ENCODE measurements around the gene CCSER1. TPM values are rescaled to one million over a fixed set of nuclear protein-coding genes. Genes with fewer than 3 reads are reported as not detected.
"Not testable (repeated sequence)": the region's sequence is repeated elsewhere in the genome, so short reads cannot be mapped to it uniquely, and the experiment has no call there.

The CCSER1 gene
- polyA plus RNA-seq, 3 donors from 2014 or later, result 0.13 to 0.99 (median 0.90) TPM

GRCh38 chr4:91427171-91427570 is 1300.0 kb downstream of the CCSER1 start:
- Mint-ChIP-seq H3K36me3 (peaks cover 0 to 3% (median 0%) of the 10 kb centered on the region in 3 donors), H3K4me3 (no peak overlapping the region), H3K27ac (no peak overlapping the region), H3K27me3 (ENCODE audit: low read depth in 3 of 3) (peaks cover 0 to under 1% (median 0%) of the 10 kb centered on the region in 3 donors), H3K9me3 (peaks cover 8 to 38% (median 16%) of the 10 kb centered on the region in 6 donors), H3K4me1 (no peaks in the 10 kb centered on the region)
- DNase-seq, result no peak

- H3K4me3 Mint-ChIP-seq, result no peak overlapping the region
- no peaks in the 10 kb centered on the region for H3K4me1 Mint-ChIP-seq
- peaks cover 15 to 56% (median 39%) of the 10 kb centered on the region in 6 donors for H3K9me3 Mint-ChIP-seq
- H3K27ac Mint-ChIP-seq, result no peak overlapping the region
- peaks cover 0 to 3% (median 0%) of the 10 kb centered on the region in 3 donors for H3K36me3 Mint-ChIP-seq
- DNase-seq, result no peak
- H3K27me3 Mint-ChIP-seq (ENCODE audit: low read depth in 3 of 3), result no peaks in the 10 kb centered on the region
These were observed 1307.4 kb downstream of the CCSER1 start for GRCh38 chr4:91434631-91435030.

GRCh38 chr4:91436556-91436955 is 1309.4 kb downstream of the CCSER1 start:
- Mint-ChIP-seq H3K4me3 (no peak overlapping the region), H3K27ac (peak overlapping the region in 1 of 6 donors; percentile 7), H3K36me3 (peaks cover 0 to 3% (median 0%) of the 10 kb centered on the region in 3 donors), H3K9me3 (peaks cover 15 to 58% (median 46%) of the 10 kb centered on the region in 6 donors), H3K27me3 (ENCODE audit: low read depth in 3 of 3) (peaks cover 0 to 2% (median 0%) of the 10 kb centered on the region in 3 donors), H3K4me1 (no peaks in the 10 kb centered on the region)
- no peak for DNase-seq

GRCh38 chr4:91447168-91447567 is 1320.0 kb downstream of the CCSER1 start:
- Mint-ChIP-seq H3K27me3 (ENCODE audit: low read depth in 3 of 3) (peaks cover 0 to 6% (median 1%) of the 10 kb centered on the region in 3 donors), H3K9me3 (peaks cover 21 to 44% (median 31%) of the 10 kb centered on the region in 6 donors), H3K27ac (no peak overlapping the region), H3K4me3 (no peak overlapping the region), H3K36me3 (no peaks in the 10 kb centered on the region), H3K4me1 (no peaks in the 10 kb centered on the region)
- DNase-seq, result no peak

GRCh38 chr4:91448668-91449330 is 1321.6 kb downstream of the CCSER1 start:
- no peak overlapping the region for H3K27ac Mint-ChIP-seq
- H3K9me3 Mint-ChIP-seq, result peaks cover 14 to 52% (median 37%) of the 10 kb centered on the region in 6 donors
- no peaks in the 10 kb centered on the region for H3K36me3 Mint-ChIP-seq
- no peak for DNase-seq
- no peak overlapping the region for H3K4me3 Mint-ChIP-seq
- H3K27me3 Mint-ChIP-seq (ENCODE audit: low read depth in 3 of 3), result peaks cover 0 to 6% (median 1%) of the 10 kb centered on the region in 3 donors
- no peaks in the 10 kb centered on the region for H3K4me1 Mint-ChIP-seq

GRCh38 chr4:91454111-91454510 is 1326.9 kb downstream of the CCSER1 start:
- peaks cover 9 to 59% (median 31%) of the 10 kb centered on the region in 6 donors for H3K9me3 Mint-ChIP-seq

GRCh38 chr4:91462566-91462965 is 1335.4 kb downstream of the CCSER1 start:
- not testable (repeated sequence) for H3K27me3 Mint-ChIP-seq (ENCODE audit: low read depth in 3 of 3); H3K27ac Mint-ChIP-seq; DNase-seq; H3K4me3 Mint-ChIP-seq; H3K4me1 Mint-ChIP-seq; H3K36me3 Mint-ChIP-seq
- H3K9me3 Mint-ChIP-seq, result peaks cover 9 to 56% (median 47%) of the 10 kb centered on the region in 6 donors

More at GRCh38 chr4:91454111-91454510, 1326.9 kb downstream of the CCSER1 start:
- Mint-ChIP-seq H3K27ac (no peak overlapping the region), H3K36me3 (no peaks in the 10 kb centered on the region), H3K4me1 (no peaks in the 10 kb centered on the region), H3K4me3 (no peak overlapping the region), H3K27me3 (ENCODE audit: low read depth in 3 of 3) (peaks cover 0 to 3% (median 1%) of the 10 kb centered on the region in 3 donors)
- DNase-seq, result no peak

GRCh38 chr4:91470671-91471070 is 1343.5 kb downstream of the CCSER1 start:
- Mint-ChIP-seq H3K27me3 (ENCODE audit: low read depth in 3 of 3) (no peaks in the 10 kb centered on the region), H3K4me3 (no peak overlapping the region), H3K4me1 (no peaks in the 10 kb centered on the region), H3K9me3 (peaks cover 4 to 34% (median 20%) of the 10 kb centered on the region in 6 donors), H3K36me3 (no peaks in the 10 kb centered on the region), H3K27ac (no peak overlapping the region)
- DNase-seq, result no peak

- H3K9me3 Mint-ChIP-seq, result peaks cover 4 to 40% (median 23%) of the 10 kb centered on the region in 6 donors
- H3K27ac Mint-ChIP-seq, result no peak overlapping the region
- no peak overlapping the region for H3K4me3 Mint-ChIP-seq
- no peaks in the 10 kb centered on the region for H3K4me1 Mint-ChIP-seq
- DNase-seq, result no peak
- no peaks in the 10 kb centered on the region for H3K36me3 Mint-ChIP-seq
- no peaks in the 10 kb centered on the region for H3K27me3 Mint-ChIP-seq (ENCODE audit: low read depth in 3 of 3)
These were observed 1344.1 kb downstream of the CCSER1 start for GRCh38 chr4:91471280-91471679.

GRCh38 chr4:91472046-91472445 is 1344.9 kb downstream of the CCSER1 start:
- Mint-ChIP-seq H3K9me3 (peaks cover 4 to 47% (median 30%) of the 10 kb centered on the region in 6 donors), H3K27me3 (ENCODE audit: low read depth in 3 of 3) (no peaks in the 10 kb centered on the region), H3K4me1 (no peaks in the 10 kb centered on the region), H3K36me3 (no peaks in the 10 kb centered on the region), H3K4me3 (no peak overlapping the region), H3K27ac (no peak overlapping the region)
- DNase-seq, result no peak

- H3K4me3 Mint-ChIP-seq, result no peak overlapping the region
- DNase-seq, result no peak
- H3K4me1 Mint-ChIP-seq, result no peaks in the 10 kb centered on the region
- peaks cover 11 to 51% (median 28%) of the 10 kb centered on the region in 6 donors for H3K9me3 Mint-ChIP-seq
- H3K36me3 Mint-ChIP-seq, result no peaks in the 10 kb centered on the region
- H3K27ac Mint-ChIP-seq, result no peak overlapping the region
- H3K27me3 Mint-ChIP-seq (ENCODE audit: low read depth in 3 of 3), result peaks cover 0 to 2% (median 2%) of the 10 kb centered on the region in 3 donors
These were observed 1358.2 kb downstream of the CCSER1 start for GRCh38 chr4:91485415-91485814.

- Mint-ChIP-seq H3K27ac (no peak overlapping the region), H3K36me3 (no peaks in the 10 kb centered on the region), H3K9me3 (peaks cover 11 to 35% (median 23%) of the 10 kb centered on the region in 6 donors), H3K4me3 (no peak overlapping the region), H3K27me3 (ENCODE audit: low read depth in 3 of 3) (peaks cover 0 to 2% (median 2%) of the 10 kb centered on the region in 3 donors), H3K4me1 (no peaks in the 10 kb centered on the region)
- DNase-seq, result no peak
These were observed 1361.8 kb downstream of the CCSER1 start for GRCh38 chr4:91488946-91489345.

- Mint-ChIP-seq H3K27ac (no peak overlapping the region), H3K4me1 (no peaks in the 10 kb centered on the region)
These were observed 1370.7 kb downstream of the CCSER1 start for GRCh38 chr4:91497892-91498291.

GRCh38 chr4:91502365-91502764 is 1375.2 kb downstream of the CCSER1 start:
- Mint-ChIP-seq H3K4me1 (no peaks in the 10 kb centered on the region), H3K27ac (no peak overlapping the region), H3K9me3 (peaks cover 5 to 24% (median 17%) of the 10 kb centered on the region in 6 donors), H3K27me3 (ENCODE audit: low read depth in 3 of 3) (no peaks in the 10 kb centered on the region), H3K4me3 (no peak overlapping the region), H3K36me3 (no peaks in the 10 kb centered on the region)
- no peak for DNase-seq

More at GRCh38 chr4:91497892-91498291, 1370.7 kb downstream of the CCSER1 start:
- H3K36me3 Mint-ChIP-seq, result no peaks in the 10 kb centered on the region
- no peak overlapping the region for H3K4me3 Mint-ChIP-seq
- DNase-seq, result no peak
- H3K27me3 Mint-ChIP-seq (ENCODE audit: low read depth in 3 of 3), result no peaks in the 10 kb centered on the region
- peaks cover 0 to 9% (median 7%) of the 10 kb centered on the region in 6 donors for H3K9me3 Mint-ChIP-seq

Measured in immature natural killer cell (primary cell).